Panc1 (cell line): ENCODE results near the gene HSPB7. TPM values are rescaled to one million over a fixed set of nuclear protein-coding genes. Genes with fewer than 3 reads are reported as not detected.
"Not testable (repeated sequence)": the region's sequence is repeated elsewhere in the genome, so short reads cannot be mapped to it uniquely, and the experiment has no call there.

Experiments
- ATAC-seq: fragments of 200-7000 bp; cut with Tn5 transposase; 2 replicates; pipeline ENCODE4 v1.9.1; 2020; ENCODE audit warnings: mild to moderate bottlenecking, moderate library complexity
- BruUV-seq: library from RNA; stranded (reverse); fragments of 400-500 nt; replicated peaks from 2 replicates; lab custom pipeline; 2021; lab: Mats Ljungman, UMichigan
- CTCF ChIA-PET: fragments of 300-600 bp; sonication (Branson Sonifier 250); formaldehyde crosslinking; loops from one replicate; lab custom pipeline; 2022; ENCODE audit warnings: antibody characterized with exemption; lab: Charles Lee
- POLR2A ChIA-PET: fragments of 300-600 bp; sonication (Branson Sonifier 250); formaldehyde crosslinking; loops from one replicate; lab custom pipeline; 2022; ENCODE audit warnings: antibody characterized with exemption; lab: Charles Lee
- DNase-seq: peaks from one replicate; pipeline ENCODE4 v3.0.0-alpha.2; 2010; ENCODE audit warnings: low read depth, low spot score
- H3K27ac ChIP-seq: 2 replicates; pipeline ENCODE4 v1.5.1; 2011; ENCODE audit warnings: mild to moderate bottlenecking, low read length, inconsistent platforms
- H3K27me3 ChIP-seq: fragments of 200-500 bp; sonication (Bioruptor generic); 2 replicates; pipeline ENCODE4 v1.6.0; 2014; ENCODE audit warnings: low read length, inconsistent platforms; ENCODE audit not compliant: control insufficient read depth, insufficient read depth
- H3K36me3 ChIP-seq: fragments of 200-500 bp; sonication (Bioruptor generic); 2 replicates; pipeline ENCODE4 v1.5.1; 2014; ENCODE audit warnings: inconsistent platforms, mild to moderate bottlenecking, low read length, moderate library complexity; ENCODE audit not compliant: control insufficient read depth, insufficient read depth
- H3K4me1 ChIP-seq: 2 replicates; pipeline ENCODE4 v1.5.1; 2011; ENCODE audit warnings: inconsistent platforms, mild to moderate bottlenecking, low read length, moderate library complexity; ENCODE audit not compliant: control insufficient read depth, insufficient read depth
- H3K4me3 ChIP-seq, 2 experiments: 2 replicates each; pipeline ENCODE4 v1.5.1; 2011 to 2012; ENCODE audit warnings: low read depth in 2 of 2, low read length in 2 of 2, mild to moderate bottlenecking in 2 of 2, inconsistent platforms in 1 of 2, moderate library complexity in 1 of 2
- H3K9me3 ChIP-seq: fragments of 200-500 bp; sonication (Bioruptor generic); 2 replicates; pipeline ENCODE4 v1.5.1; 2014; ENCODE audit warnings: low read depth, mild to moderate bottlenecking, inconsistent platforms, low read length, moderate library complexity; ENCODE audit not compliant: control insufficient read depth, insufficient read depth
- POLR2AphosphoS5 ChIP-seq: IDR thresholded peaks from 2 replicates; pipeline ENCODE4 v1.6.1; 2012; ENCODE audit warnings: mild to moderate bottlenecking, low read depth, low read length, moderate library complexity
- SIN3A ChIP-seq: IDR thresholded peaks from 2 replicates; pipeline ENCODE4 v1.6.1; 2012; ENCODE audit warnings: low read depth, mild to moderate bottlenecking, low read length, moderate library complexity, borderline replicate concordance; ENCODE audit not compliant: insufficient read depth
- TCF7L2 ChIP-seq: IDR thresholded peaks from 2 replicates; pipeline ENCODE4 v1.6.1; 2011; ENCODE audit warnings: mild to moderate bottlenecking, low read depth, low read length, inconsistent platforms
- in situ Hi-C: cut with HindIII; loops from 2 replicates; pipeline ENCODE4 v1.10.0; 2016; ENCODE audit warnings: low sequenced_read_pairs, low pct_unique_long_range_greater_than_20kb
- intact Hi-C: fragments of 100-400 bp; cut with micrococcal nuclease; formaldehyde crosslinking; loops from one replicate; pipeline ENCODE4 v1.10.0; 2022; ENCODE audit not compliant: unreplicated experiment
- total RNA-seq: library from RNA; stranded (reverse); gene quantifications from one replicate; pipeline ENCODE4 v1.2.1, GENCODE V29; 2021; ENCODE audit not compliant: unreplicated experiment
- TF ChIP-seq, protein P1 (sequence below): fragments of 450-650 bp; IDR thresholded peaks from 2 replicates; pipeline ENCODE4 v1.5.1; 2017; ENCODE audit warnings: mild to moderate bottlenecking
- TF ChIP-seq, protein P2 (sequence below), 2 experiments: IDR thresholded peaks; 2 replicates each; pipeline ENCODE4 v1.6.1; 2011 to 2012; ENCODE audit warnings: low read depth in 2 of 2, control low read depth in 1 of 2, low read length in 1 of 2, mild to moderate bottlenecking in 1 of 2, moderate library complexity in 1 of 2; ENCODE audit not compliant: insufficient read depth in 1 of 2

HSPB7 gene
- total RNA-seq, 1 experiment from 2014 or later, result 0.10 TPM

DNA sequence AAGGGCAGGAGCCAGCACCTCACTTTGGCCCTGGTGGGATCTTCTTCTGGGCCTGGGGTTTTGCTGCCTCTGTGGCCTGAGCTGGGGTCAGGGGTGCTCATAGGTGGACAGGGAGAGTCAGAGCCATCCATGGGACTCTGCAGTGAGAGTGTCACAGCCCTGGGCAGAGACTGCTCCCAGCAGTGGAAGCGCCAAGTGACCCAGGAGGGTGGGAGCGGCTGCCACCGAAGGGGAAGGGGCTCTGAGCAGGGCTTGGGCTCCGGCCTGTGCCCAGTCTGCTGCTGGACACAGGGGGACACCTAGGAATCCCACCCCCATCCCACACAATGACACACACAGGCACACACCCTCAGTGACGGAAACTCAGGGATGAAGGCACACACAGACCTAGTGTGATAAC is 26.1 kb upstream of the HSPB7 start:
- H3K4me1 ChIP-seq, result no peaks in the 10 kb centered on the region
- TF ChIP-seq POLR2AphosphoS5 (no peak), TCF7L2 (no peak), SIN3A (no peak)
- TF ChIP-seq, protein P1, sequence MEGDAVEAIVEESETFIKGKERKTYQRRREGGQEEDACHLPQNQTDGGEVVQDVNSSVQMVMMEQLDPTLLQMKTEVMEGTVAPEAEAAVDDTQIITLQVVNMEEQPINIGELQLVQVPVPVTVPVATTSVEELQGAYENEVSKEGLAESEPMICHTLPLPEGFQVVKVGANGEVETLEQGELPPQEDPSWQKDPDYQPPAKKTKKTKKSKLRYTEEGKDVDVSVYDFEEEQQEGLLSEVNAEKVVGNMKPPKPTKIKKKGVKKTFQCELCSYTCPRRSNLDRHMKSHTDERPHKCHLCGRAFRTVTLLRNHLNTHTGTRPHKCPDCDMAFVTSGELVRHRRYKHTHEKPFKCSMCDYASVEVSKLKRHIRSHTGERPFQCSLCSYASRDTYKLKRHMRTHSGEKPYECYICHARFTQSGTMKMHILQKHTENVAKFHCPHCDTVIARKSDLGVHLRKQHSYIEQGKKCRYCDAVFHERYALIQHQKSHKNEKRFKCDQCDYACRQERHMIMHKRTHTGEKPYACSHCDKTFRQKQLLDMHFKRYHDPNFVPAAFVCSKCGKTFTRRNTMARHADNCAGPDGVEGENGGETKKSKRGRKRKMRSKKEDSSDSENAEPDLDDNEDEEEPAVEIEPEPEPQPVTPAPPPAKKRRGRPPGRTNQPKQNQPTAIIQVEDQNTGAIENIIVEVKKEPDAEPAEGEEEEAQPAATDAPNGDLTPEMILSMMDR, result no peak
- TF ChIP-seq, protein P2, sequence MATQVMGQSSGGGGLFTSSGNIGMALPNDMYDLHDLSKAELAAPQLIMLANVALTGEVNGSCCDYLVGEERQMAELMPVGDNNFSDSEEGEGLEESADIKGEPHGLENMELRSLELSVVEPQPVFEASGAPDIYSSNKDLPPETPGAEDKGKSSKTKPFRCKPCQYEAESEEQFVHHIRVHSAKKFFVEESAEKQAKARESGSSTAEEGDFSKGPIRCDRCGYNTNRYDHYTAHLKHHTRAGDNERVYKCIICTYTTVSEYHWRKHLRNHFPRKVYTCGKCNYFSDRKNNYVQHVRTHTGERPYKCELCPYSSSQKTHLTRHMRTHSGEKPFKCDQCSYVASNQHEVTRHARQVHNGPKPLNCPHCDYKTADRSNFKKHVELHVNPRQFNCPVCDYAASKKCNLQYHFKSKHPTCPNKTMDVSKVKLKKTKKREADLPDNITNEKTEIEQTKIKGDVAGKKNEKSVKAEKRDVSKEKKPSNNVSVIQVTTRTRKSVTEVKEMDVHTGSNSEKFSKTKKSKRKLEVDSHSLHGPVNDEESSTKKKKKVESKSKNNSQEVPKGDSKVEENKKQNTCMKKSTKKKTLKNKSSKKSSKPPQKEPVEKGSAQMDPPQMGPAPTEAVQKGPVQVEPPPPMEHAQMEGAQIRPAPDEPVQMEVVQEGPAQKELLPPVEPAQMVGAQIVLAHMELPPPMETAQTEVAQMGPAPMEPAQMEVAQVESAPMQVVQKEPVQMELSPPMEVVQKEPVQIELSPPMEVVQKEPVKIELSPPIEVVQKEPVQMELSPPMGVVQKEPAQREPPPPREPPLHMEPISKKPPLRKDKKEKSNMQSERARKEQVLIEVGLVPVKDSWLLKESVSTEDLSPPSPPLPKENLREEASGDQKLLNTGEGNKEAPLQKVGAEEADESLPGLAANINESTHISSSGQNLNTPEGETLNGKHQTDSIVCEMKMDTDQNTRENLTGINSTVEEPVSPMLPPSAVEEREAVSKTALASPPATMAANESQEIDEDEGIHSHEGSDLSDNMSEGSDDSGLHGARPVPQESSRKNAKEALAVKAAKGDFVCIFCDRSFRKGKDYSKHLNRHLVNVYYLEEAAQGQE (IDR thresholded peaks at IDR 0.05; ENCODE audit: insufficient read depth in 1 of 2, low read depth in 2 of 2, low read length in 1 of 2), result no peak
- BruUV-seq, result no TSS peak
- CTCF ChIA-PET, result no interaction called here
- no peaks in the 10 kb centered on the region for H3K36me3 ChIP-seq
- intact Hi-C loops, result no loop called here
- no peak overlapping the region for H3K27ac ChIP-seq
- in situ Hi-C loops, result no loop called here
- DNase-seq, result no peak
- ATAC-seq, result no peak
- no peaks in the 10 kb centered on the region for H3K27me3 ChIP-seq
- H3K4me3 ChIP-seq, result no peak overlapping the region
- POLR2A ChIA-PET, result no interaction called here
- no peaks in the 10 kb centered on the region for H3K9me3 ChIP-seq

DNA sequence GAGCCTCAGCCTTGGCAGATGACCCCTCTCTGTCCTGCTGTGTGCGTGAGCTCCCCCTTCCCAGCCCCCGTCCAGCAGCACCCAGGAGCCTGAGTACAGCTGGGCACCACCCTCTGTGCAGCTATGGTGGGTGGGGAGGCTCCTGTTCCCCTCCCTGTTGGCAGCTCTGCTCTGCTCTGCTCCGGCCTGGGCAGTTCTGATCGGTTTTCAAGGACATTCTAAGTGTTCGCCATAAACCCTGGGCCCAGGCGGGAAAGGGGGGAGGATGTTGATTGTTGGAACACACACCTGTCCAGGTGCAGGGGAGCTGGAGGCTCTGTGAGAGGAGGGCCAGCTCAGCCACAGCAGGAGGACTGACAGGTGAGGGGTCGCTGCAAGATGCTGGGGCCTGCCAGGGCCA is 25.7 kb upstream of the HSPB7 start, which contains the start of gene CLCNKB:
TSS of gene CLCNKB (plus strand) at position 262 of the 400 bp plus-strand sequence. CDS start 711 bp downstream, outside the sequence.
- intact Hi-C loops, result no loop called here
- ATAC-seq (no peak), DNase-seq (no peak)
- Histone ChIP-seq H3K9me3 (no peaks in the 10 kb centered on the region), H3K4me3 (no peak within 1 kb of the TSS), H3K36me3 (no peaks in the 10 kb centered on the region), H3K4me1 (no peaks in the 10 kb centered on the region), H3K27me3 (no peaks in the 10 kb centered on the region), H3K27ac (no peak within 1 kb of the TSS)
- TF ChIP-seq, protein P1, result no peak
- TF ChIP-seq TCF7L2, result no peak
- TF ChIP-seq SIN3A, result no peak
- TF ChIP-seq POLR2AphosphoS5, result no peak
- TF ChIP-seq, protein P2 (IDR thresholded peaks at IDR 0.05; ENCODE audit: insufficient read depth in 1 of 2, low read depth in 2 of 2, low read length in 1 of 2), result no peak
- ChIA-PET CTCF (no interaction called here), POLR2A (no interaction called here)
- in situ Hi-C loops, result no loop called here
- BruUV-seq, result no TSS peak

DNA sequence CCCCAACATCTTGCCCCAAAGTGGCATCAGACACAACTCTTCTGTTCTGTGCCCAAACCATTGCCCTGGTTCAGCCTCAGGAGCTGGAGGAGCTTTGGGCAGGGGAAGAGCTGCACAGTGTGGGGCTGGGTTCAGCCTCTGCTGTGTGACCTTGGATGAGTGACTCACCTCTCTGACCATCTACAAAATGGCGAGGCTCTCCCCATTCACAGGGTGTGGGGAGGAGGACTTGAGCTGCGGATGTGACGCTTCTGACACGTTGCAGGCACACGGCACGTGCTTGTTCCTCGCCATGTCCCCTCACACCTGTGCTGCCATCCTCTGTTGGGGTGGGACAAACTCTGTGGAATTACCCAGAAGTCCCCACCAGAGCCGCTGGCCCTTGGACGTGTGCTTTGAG is 24.8 kb upstream of the HSPB7 start:
- intact Hi-C loops, BruUV-seq, H3K9me3 ChIP-seq, POLR2A ChIA-PET, H3K27me3 ChIP-seq, H3K27ac ChIP-seq, H3K4me3 ChIP-seq, H3K36me3 ChIP-seq, in situ Hi-C loops, H3K4me1 ChIP-seq, DNase-seq, CTCF ChIA-PET: not testable (repeated sequence)
- ATAC-seq, result 0 out of 2 replicates have a peak, but pooled peaks have one; percentile 14
